BE2C (cell line): ENCODE data around the gene AKAP9.

Experiments
- DNase-seq: peaks from one replicate; pipeline ENCODE4 v3.0.0-alpha.2; 2020
- H3K27me3 ChIP-seq: fragments of 250-450 bp; sonication (Bioruptor Pico); 2 replicates; pipeline ENCODE4 v1.5.1; 2020; ENCODE audit warnings: mild to moderate bottlenecking
- H3K36me3 ChIP-seq: fragments of 250-450 bp; sonication (Bioruptor Pico); 2 replicates; pipeline ENCODE4 v1.5.1; 2020; ENCODE audit warnings: mild to moderate bottlenecking
- H3K4me1 ChIP-seq: fragments of 250-450 bp; sonication (Bioruptor Pico); 2 replicates; pipeline ENCODE4 v1.5.1; 2020
- H3K4me3 ChIP-seq: 2 replicates; pipeline ENCODE4 v1.5.1; 2011; ENCODE audit warnings: low read depth, low read length
- H3K9me3 ChIP-seq: fragments of 250-450 bp; sonication (Bioruptor Pico); 2 replicates; pipeline ENCODE4 v1.5.1; 2020
- TF ChIP-seq, protein P1 (sequence below): IDR thresholded peaks from 2 replicates; pipeline ENCODE4 v1.5.1; 2012; ENCODE audit warnings: mild to moderate bottlenecking, low read depth, low read length

AKAP9 gene

DNA sequence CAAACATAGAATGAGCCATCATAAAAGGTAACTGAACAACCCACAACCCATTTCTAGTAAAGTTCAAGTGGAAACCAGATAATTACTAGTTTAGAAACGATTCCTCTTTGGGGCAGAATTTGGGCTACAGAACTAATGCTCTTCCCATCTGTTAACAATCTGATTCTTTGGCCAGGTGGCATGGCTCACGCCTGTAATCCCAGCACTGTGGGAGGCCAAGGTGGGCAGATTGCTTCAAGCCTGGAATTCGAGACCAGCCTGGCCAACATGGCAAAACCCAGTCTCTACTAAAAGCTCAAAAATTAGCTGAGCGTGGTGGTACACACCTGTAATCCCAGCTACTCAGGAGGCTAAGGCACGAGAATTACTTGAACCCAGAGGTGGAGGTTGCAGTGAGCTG is 175.2 kb downstream of the AKAP9 start:
- Histone ChIP-seq H3K4me1 (no peaks in the 10 kb centered on the region), H3K27me3 (no peaks in the 10 kb centered on the region), H3K4me3 (no peak overlapping the region), H3K36me3 (peaks cover 30% of the 10 kb centered on the region), H3K9me3 (no peaks in the 10 kb centered on the region)
- TF ChIP-seq, protein P1, sequence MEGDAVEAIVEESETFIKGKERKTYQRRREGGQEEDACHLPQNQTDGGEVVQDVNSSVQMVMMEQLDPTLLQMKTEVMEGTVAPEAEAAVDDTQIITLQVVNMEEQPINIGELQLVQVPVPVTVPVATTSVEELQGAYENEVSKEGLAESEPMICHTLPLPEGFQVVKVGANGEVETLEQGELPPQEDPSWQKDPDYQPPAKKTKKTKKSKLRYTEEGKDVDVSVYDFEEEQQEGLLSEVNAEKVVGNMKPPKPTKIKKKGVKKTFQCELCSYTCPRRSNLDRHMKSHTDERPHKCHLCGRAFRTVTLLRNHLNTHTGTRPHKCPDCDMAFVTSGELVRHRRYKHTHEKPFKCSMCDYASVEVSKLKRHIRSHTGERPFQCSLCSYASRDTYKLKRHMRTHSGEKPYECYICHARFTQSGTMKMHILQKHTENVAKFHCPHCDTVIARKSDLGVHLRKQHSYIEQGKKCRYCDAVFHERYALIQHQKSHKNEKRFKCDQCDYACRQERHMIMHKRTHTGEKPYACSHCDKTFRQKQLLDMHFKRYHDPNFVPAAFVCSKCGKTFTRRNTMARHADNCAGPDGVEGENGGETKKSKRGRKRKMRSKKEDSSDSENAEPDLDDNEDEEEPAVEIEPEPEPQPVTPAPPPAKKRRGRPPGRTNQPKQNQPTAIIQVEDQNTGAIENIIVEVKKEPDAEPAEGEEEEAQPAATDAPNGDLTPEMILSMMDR, result no peak
- no peak for DNase-seq

DNA sequence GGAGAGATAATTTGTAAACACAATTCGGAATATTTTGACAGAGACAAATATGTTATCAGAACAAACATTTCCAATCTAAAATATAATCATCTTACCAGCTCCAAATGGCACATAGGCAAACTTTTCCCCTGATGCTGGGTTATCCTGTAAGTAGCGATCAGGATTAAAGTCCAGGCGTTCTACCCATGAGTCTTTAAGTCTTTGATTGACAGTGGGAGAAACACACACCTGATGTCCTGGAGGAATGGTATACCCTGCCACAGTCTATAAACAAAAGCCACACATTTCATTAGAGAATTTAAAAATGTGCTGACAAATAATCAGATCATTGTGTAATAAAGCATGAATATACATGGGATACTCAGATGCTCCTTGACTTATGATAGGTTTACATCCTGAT is 176.3 kb downstream of the AKAP9 start:
- H3K9me3 ChIP-seq, result no peaks in the 10 kb centered on the region; the same call in 1 of the 2 replicates
- no peak for DNase-seq
- H3K4me3 ChIP-seq, result no peak overlapping the region
- no peaks in the 10 kb centered on the region for H3K4me1 ChIP-seq
- no peaks in the 10 kb centered on the region for H3K27me3 ChIP-seq
- peaks cover 37% of the 10 kb centered on the region for H3K36me3 ChIP-seq
- TF ChIP-seq, protein P1, result no peak

DNA sequence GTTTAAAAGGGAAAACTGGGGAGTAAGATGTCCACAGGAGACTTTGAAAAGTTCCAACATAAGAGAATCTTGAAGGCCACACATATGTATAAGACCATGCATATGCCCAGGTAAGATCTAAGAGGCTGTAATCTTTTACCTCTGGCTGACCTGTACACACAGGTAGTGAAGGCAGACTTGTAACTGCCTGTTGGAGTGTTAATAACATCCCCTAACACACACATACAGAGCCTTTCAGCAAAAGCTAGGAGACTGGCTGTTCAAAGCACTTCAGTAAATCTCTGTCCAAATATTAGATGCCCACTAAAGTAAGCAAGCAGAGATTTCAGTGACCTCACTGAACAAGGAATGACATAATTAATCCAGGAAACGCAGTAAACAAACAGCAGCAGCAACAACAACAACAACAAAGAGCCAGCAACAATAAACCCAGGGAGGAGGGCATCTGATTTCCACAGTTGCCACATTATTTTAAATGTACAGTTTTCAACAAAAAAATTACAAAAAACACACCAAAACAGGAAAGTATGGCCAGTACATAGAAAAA is 178.6 kb downstream of the AKAP9 start:
- Histone ChIP-seq H3K4me3 (no peak overlapping the region), H3K9me3 (no peaks in the 10 kb centered on the region; the same call in 1 of the 2 replicates), H3K4me1 (no peaks in the 10 kb centered on the region), H3K36me3 (peaks cover 55% of the 10 kb centered on the region), H3K27me3 (no peaks in the 10 kb centered on the region)
- TF ChIP-seq, protein P1, result no peak
- no peak for DNase-seq

DNA sequence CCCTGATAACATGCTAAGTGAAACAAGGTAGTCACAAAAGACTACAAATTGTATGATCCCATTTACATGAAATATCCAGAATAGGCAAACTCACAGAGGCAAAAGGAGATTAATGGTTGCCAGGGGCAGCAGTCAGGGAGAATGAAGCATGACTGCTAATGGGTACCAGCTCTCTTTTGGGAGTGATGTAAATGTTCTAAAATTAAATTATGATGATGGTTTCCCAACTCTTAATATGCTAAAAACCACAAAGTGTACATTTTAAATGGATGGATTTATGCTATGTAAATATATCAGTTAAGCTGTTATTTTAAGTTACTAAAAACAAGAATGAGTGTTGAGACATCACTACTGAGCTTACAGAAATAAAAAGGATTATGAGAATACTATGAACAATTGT is 181.0 kb downstream of the AKAP9 start:
- Histone ChIP-seq H3K4me3 (no peak overlapping the region), H3K27me3 (no peaks in the 10 kb centered on the region), H3K9me3 (no peaks in the 10 kb centered on the region; the same call in 1 of the 2 replicates), H3K36me3 (peaks cover 40% of the 10 kb centered on the region), H3K4me1 (no peaks in the 10 kb centered on the region)
- TF ChIP-seq, protein P1, result no peak
- DNase-seq, result no peak

DNA sequence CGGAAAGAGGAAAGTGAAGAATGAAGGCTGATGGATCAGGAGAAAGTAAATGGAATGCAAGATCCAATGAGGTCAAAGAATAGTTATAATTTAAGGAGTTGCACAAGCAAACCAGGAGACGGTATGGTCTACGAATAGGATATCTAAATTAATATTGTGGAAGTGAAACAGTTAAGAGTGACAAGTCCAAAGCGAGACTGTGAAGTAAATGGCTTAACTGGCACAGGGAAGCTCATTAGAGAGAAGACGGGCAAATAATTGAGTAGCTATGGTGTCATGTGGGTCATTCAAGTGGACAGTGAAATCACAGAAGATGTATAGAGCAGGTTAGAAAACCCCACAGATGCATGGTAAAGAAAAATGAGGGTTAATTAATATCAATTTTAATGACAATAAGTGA is 190.4 kb downstream of the AKAP9 start:
- H3K36me3 ChIP-seq, result peaks cover 9% of the 10 kb centered on the region
- H3K4me3 ChIP-seq, result no peak overlapping the region
- H3K27me3 ChIP-seq, result no peaks in the 10 kb centered on the region
- H3K9me3 ChIP-seq, result no peaks in the 10 kb centered on the region
- no peaks in the 10 kb centered on the region for H3K4me1 ChIP-seq
- TF ChIP-seq, protein P1, result no peak
- no peak for DNase-seq

DNA sequence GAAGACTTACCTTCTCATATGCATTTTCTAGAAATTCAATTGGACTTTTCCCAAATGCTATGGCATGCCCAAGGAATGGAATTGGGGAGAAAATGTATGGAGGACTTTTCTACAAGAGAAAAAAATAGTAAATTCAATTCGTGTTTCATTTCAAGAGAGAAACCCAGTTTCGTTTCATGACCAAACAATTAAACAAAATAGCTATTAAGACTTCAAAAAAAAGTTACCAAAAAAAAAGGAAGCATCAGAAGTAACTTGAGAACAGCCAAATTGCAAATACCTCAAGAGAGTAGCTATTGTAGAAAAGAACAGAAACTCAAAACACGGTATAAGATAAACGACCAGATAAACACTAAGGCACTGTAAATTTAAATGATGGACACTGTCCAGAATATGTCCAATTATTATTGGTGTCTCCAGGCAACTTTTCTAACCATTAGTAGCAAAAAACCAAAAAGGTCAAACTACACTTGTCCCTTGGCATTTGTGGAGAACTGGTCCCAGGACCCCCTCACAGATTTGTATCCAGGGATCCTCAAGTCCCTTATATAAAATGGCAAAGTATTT is 191.2 kb downstream of the AKAP9 start:
- H3K4me3 ChIP-seq, result no peak overlapping the region
- peaks cover 9% of the 10 kb centered on the region for H3K36me3 ChIP-seq

More for the DNA sequence above, 191.2 kb downstream of the AKAP9 start:
- Histone ChIP-seq H3K27me3 (no peaks in the 10 kb centered on the region), H3K4me1 (no peaks in the 10 kb centered on the region), H3K9me3 (no peaks in the 10 kb centered on the region)
- TF ChIP-seq, protein P1, result no peak
- DNase-seq, result no peak
